RWPE2 (cell line): Measurements from ENCODE around the gene RTN4R.

ENCODE experiments used
- ATAC-seq: fragments of 200-7000 bp; cut with Tn5 transposase; 3 replicates; pipeline ENCODE4 v1.9.1; 2021; ENCODE audit warnings: low read depth
- DNase-seq: peaks from one replicate; pipeline ENCODE4 v3.0.0-alpha.2; 2020; ENCODE audit warnings: low spot score
- H3K27ac ChIP-seq: fragments of 450-650 bp; 2 replicates; pipeline ENCODE4 v1.5.1; 2017; ENCODE audit warnings: mild to moderate bottlenecking; ENCODE audit not compliant: poor library complexity, severe bottlenecking
- H3K27me3 ChIP-seq: fragments of 250-450 bp; sonication (Bioruptor Pico); 2 replicates; pipeline ENCODE4 v1.5.1; 2021; ENCODE audit warnings: mild to moderate bottlenecking, moderate library complexity; ENCODE audit not compliant: insufficient read depth, poor library complexity, severe bottlenecking
- H3K36me3 ChIP-seq: fragments of 250-450 bp; sonication (Bioruptor Pico); 2 replicates; pipeline ENCODE4 v1.5.1; 2020; ENCODE audit warnings: low read depth, mild to moderate bottlenecking, moderate library complexity
- H3K4me1 ChIP-seq: fragments of 250-450 bp; sonication (Bioruptor Pico); 2 replicates; pipeline ENCODE4 v1.5.1; 2021; ENCODE audit warnings: mild to moderate bottlenecking, moderate library complexity; ENCODE audit not compliant: insufficient read depth, poor library complexity, severe bottlenecking
- H3K4me3 ChIP-seq: fragments of 250-450 bp; sonication (Bioruptor Pico); 2 replicates; pipeline ENCODE4 v1.5.1; 2021; ENCODE audit warnings: mild to moderate bottlenecking, moderate library complexity; ENCODE audit not compliant: severe bottlenecking
- H3K9me3 ChIP-seq: fragments of 250-450 bp; sonication (Bioruptor Pico); 2 replicates; pipeline ENCODE4 v1.5.1; 2021; ENCODE audit warnings: mild to moderate bottlenecking, moderate library complexity; ENCODE audit not compliant: severe bottlenecking
- TF ChIP-seq, protein P1 (sequence below): fragments of 450-650 bp; IDR thresholded peaks from one replicate; pipeline ENCODE4 v1.5.1; 2017; ENCODE audit warnings: mild to moderate bottlenecking, moderate library complexity; ENCODE audit not compliant: poor library complexity, severe bottlenecking

The RTN4R gene

DNA sequence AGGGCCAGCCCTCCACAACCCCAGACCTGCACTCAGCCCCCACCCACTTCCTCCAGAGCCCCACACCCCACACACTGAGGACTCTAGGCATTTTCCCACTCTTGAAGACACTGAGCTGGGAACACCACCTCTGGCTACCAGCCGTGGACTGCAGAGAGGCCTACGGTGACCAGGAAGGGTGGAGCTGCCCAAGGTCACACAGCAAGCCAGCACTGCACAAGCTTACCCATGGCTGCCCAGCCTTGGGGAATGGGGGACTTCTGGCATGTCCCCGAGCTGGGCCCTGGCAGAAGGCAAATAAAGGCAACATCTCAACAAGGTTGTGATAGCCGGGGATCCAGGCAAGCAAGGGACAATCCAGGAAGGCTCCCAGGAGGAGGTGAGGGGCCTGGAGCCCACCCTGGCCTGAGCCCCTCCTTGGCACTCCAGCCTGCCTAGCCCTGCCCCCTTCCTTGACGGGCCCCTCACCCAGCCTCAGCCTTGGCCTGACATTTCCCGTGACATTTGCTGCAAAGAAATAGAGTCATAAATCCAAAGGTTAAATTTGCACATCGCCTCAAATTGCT, 5.5 kb downstream of the RTN4R start:
- TF ChIP-seq, protein P1, sequence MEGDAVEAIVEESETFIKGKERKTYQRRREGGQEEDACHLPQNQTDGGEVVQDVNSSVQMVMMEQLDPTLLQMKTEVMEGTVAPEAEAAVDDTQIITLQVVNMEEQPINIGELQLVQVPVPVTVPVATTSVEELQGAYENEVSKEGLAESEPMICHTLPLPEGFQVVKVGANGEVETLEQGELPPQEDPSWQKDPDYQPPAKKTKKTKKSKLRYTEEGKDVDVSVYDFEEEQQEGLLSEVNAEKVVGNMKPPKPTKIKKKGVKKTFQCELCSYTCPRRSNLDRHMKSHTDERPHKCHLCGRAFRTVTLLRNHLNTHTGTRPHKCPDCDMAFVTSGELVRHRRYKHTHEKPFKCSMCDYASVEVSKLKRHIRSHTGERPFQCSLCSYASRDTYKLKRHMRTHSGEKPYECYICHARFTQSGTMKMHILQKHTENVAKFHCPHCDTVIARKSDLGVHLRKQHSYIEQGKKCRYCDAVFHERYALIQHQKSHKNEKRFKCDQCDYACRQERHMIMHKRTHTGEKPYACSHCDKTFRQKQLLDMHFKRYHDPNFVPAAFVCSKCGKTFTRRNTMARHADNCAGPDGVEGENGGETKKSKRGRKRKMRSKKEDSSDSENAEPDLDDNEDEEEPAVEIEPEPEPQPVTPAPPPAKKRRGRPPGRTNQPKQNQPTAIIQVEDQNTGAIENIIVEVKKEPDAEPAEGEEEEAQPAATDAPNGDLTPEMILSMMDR, result no peak
- Histone ChIP-seq H3K36me3 (no peaks in the 10 kb centered on the region), H3K27ac (no peak overlapping the region), H3K27me3 (no peaks in the 10 kb centered on the region), H3K9me3 (no peaks in the 10 kb centered on the region), H3K4me3 (no peak overlapping the region), H3K4me1 (no peaks in the 10 kb centered on the region)
- no peak for ATAC-seq
- DNase-seq, result no peak

DNA sequence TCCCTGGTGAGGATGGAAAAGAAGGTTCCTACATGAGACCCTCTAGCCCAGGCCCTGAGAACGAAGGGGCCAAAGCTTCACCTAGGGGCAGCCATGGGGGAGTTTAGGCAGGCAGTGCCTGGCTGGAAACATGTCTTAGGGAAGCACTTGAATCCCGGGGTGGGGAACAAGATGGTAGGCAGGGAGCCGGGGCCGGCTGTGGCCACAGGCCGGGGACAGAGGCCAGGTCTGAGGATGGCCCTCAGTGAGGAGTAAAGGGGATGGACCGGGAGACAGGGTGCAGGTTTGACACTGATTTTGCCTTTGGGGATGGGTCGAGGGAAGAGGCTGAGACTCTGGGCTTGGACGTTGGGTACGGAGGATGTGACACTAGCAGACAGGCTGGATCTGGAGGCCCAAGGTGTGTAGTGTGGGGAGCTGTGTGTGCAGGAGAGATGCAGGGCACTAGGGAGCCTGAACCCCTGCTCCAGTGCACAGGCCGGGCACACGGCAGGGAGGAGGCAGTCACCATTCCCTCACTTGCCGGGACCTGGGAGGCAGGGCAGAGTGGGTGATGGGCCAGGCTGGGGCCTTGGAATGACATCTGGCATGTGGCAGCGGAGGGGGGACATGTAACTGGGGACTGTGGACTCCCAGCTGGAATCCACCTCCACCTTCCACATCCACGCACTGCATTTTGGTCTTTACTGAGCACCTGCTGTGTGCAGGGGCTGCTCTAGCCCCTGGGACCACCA, 6.1 kb downstream of the RTN4R start:
- no peaks in the 10 kb centered on the region for H3K27me3 ChIP-seq
- no peak overlapping the region for H3K4me3 ChIP-seq
- H3K4me1 ChIP-seq, result no peaks in the 10 kb centered on the region
- no peaks in the 10 kb centered on the region for H3K36me3 ChIP-seq
- no peaks in the 10 kb centered on the region for H3K9me3 ChIP-seq
- TF ChIP-seq, protein P1, result no peak
- DNase-seq (no peak), ATAC-seq (no peak)
- no peak overlapping the region for H3K27ac ChIP-seq

DNA sequence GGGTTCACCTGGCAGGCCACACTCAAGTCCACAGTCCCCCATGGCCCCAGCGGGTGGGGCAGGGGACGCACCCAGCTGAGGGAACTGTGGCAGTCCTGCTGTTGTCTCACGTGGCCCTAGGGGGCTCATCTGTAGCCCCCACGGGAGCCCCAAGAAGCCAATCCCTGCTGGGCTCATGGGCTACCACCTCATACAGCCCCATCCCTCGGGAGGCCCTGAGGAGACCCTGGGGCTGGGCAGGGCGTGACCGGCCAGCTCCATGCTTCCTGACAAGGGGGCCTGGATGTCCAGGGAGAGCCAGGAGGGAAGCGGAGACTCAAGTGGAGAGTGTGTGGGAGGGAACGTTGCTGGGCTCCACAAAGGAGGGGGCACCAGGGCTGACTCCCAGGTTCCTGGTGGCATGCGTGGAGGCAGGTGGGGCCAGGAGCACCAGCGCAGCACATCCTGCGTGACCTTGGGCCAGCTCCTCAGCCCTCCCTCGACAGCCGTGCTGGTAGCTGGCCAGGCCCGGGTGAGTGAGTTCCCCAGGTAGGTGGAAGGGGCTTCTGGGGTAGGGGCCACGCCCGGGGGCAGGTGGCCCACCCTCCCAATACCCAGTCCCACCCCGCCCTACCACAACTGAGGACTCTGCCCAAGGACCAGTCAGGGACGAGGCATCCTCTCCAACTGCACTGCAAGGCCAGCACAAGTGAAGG, 7.9 kb downstream of the RTN4R start:
- H3K9me3 ChIP-seq, result no peaks in the 10 kb centered on the region
- TF ChIP-seq, protein P1, result no peak
- no peaks in the 10 kb centered on the region for H3K36me3 ChIP-seq
- DNase-seq, result no peak
- H3K4me3 ChIP-seq, result no peak overlapping the region
- H3K4me1 ChIP-seq, result no peaks in the 10 kb centered on the region
- no peaks in the 10 kb centered on the region for H3K27me3 ChIP-seq
- no peak overlapping the region for H3K27ac ChIP-seq
- ATAC-seq, result no peak

DNA sequence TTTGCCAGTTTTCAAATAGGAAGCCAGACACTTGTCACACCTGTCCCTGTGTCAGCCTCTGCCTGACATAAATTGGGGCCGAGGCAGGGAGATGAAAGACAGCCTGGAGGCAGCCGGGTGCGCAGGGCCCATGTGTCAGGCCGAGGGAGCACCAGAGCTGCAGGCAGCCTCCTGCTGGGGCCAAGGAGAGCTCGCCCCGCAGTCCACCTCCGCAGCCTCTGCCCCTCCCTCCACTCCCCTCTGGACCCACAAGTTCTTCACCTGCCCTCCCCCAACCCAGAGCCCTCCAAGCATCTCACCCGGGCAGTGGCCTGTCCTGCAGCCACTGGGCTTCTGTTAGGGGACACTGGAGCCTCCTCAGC, 8.8 kb downstream of the RTN4R start:
- TF ChIP-seq, protein P1, result no peak
- DNase-seq (no peak), ATAC-seq (no peak)
- H3K27me3 ChIP-seq, result no peaks in the 10 kb centered on the region
- no peaks in the 10 kb centered on the region for H3K36me3 ChIP-seq
- H3K4me1 ChIP-seq, result peaks cover 8% of the 10 kb centered on the region
- H3K27ac ChIP-seq, result no peak overlapping the region
- no peaks in the 10 kb centered on the region for H3K9me3 ChIP-seq
- H3K4me3 ChIP-seq, result no peak overlapping the region
